Mucosa of descending colon (tissue), 3 donors: ENCODE results near the gene DSCAML1. TPM values are rescaled to one million over a fixed set of nuclear protein-coding genes. Genes with fewer than 3 reads are reported as not detected.

Experiments used
- ATAC-seq: fragments of 200-7000 bp; cut with Tn5 transposase; one replicate; pipeline ENCODE4 v1.9.1; 2020; ENCODE audit warnings: mild to moderate bottlenecking, moderate library complexity
- DNase-seq, 3 donors: peaks; one replicate each; pipeline ENCODE4 v3.0.0-alpha.2; 2020
- H3K36me3 ChIP-seq: fragments of 200-600 bp; one replicate; pipeline ENCODE4 v1.8.0; 2021; ENCODE audit warnings: low read depth, mild to moderate bottlenecking
- H3K4me1 ChIP-seq: fragments of 200-600 bp; one replicate; pipeline ENCODE4 v1.8.0; 2021; ENCODE audit warnings: low read depth, mild to moderate bottlenecking
- H3K4me3 ChIP-seq: fragments of 200-600 bp; one replicate; pipeline ENCODE4 v1.8.0; 2021; ENCODE audit warnings: mild to moderate bottlenecking
- H3K9me3 ChIP-seq: fragments of 200-600 bp; one replicate; pipeline ENCODE4 v1.8.0; 2021; ENCODE audit warnings: mild to moderate bottlenecking
- intact Hi-C, 2 donors: fragments of 100-400 bp; cut with DNase I in 1 of 2; cut with micrococcal nuclease in 1 of 2; formaldehyde crosslinking; loops; one replicate each; pipeline versions ENCODE4 v1.11.0 to v1.11.1; 2022; cut with DNase I, micrococcal nuclease
- total RNA-seq, 3 donors: library from RNA; stranded (reverse); fragmentation: NEBNext Ultra II Directional in 2 of 3; extraction: Animal tissue kit (Norgen Biotek cat#: 25700) in 2 of 3; gene quantifications; one replicate each; pipeline versions ENCODE4 v1.2.1 to v1.2.4, GENCODE V29; 2021 to 2023
- TF ChIP-seq, protein P1 (sequence below): fragments of 200-600 bp; IDR thresholded peaks from one replicate; pipeline ENCODE4 v1.8.0; 2022; ENCODE audit warnings: antibody characterized with exemption, mild to moderate bottlenecking
- donor health status: DM: no; HTN: no; CAD: no; lungs with moderate emphysema.
- donor health status: DM: no; HTN: no; CAD: no.
- donor health status: DM: no; HTN: yes; CAD: no.

Gene DSCAML1
- total RNA-seq, 3 donors from 2014 or later = 5.0 to 5.5 (median 5.3) TPM

DNA sequence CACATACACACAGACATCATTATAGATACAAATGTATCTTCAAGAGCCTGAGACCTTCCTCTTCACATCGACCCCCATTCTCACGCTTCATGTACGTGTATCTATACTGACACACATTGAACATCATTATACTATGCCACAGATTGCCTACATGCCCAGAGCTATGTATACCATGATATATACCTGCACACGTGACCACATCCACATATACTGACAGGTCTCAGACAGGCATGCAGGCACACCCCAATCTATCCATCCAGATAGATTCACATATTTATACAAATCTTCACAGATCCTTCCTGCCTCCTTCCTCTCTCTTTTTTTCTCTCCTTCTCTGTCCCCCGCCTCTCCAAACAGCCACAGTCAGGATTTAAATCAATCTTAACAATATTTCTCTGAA, 329.2 kb downstream of the DSCAML1 start:
- Histone ChIP-seq H3K36me3 (no peaks in the 10 kb centered on the region), H3K9me3 (no peaks in the 10 kb centered on the region), H3K4me1 (no peaks in the 10 kb centered on the region), H3K4me3 (no peak overlapping the region)
- intact Hi-C loops = no loop called here
- DNase-seq (no peak), ATAC-seq (no peak)
- TF ChIP-seq, protein P1, sequence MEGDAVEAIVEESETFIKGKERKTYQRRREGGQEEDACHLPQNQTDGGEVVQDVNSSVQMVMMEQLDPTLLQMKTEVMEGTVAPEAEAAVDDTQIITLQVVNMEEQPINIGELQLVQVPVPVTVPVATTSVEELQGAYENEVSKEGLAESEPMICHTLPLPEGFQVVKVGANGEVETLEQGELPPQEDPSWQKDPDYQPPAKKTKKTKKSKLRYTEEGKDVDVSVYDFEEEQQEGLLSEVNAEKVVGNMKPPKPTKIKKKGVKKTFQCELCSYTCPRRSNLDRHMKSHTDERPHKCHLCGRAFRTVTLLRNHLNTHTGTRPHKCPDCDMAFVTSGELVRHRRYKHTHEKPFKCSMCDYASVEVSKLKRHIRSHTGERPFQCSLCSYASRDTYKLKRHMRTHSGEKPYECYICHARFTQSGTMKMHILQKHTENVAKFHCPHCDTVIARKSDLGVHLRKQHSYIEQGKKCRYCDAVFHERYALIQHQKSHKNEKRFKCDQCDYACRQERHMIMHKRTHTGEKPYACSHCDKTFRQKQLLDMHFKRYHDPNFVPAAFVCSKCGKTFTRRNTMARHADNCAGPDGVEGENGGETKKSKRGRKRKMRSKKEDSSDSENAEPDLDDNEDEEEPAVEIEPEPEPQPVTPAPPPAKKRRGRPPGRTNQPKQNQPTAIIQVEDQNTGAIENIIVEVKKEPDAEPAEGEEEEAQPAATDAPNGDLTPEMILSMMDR = no peak

DNA sequence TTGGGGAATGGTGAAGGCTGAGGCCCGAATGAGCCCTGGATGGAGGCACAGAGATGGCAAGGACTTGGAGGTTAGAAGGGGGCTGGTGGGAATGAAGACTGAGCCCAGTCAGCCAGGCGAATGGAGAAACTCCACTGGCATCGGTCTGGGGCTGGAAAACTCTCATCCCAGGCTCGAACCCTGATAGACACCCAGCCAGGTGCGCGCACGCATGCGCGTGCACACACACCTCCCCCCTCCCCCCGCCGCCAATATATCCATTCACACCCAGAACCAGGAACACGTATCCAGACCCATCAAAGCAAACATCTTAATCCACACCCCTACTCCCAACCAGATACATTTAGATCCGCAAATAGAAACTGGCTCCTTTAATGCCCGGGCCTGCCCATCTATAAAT, 330.1 kb downstream of the DSCAML1 start:
- Histone ChIP-seq H3K36me3 (no peaks in the 10 kb centered on the region), H3K4me1 (no peaks in the 10 kb centered on the region), H3K9me3 (no peaks in the 10 kb centered on the region), H3K4me3 (no peak overlapping the region)
- TF ChIP-seq, protein P1 = no peak
- ATAC-seq (no peak), DNase-seq (no peak)
- intact Hi-C loops = no loop called here

DNA sequence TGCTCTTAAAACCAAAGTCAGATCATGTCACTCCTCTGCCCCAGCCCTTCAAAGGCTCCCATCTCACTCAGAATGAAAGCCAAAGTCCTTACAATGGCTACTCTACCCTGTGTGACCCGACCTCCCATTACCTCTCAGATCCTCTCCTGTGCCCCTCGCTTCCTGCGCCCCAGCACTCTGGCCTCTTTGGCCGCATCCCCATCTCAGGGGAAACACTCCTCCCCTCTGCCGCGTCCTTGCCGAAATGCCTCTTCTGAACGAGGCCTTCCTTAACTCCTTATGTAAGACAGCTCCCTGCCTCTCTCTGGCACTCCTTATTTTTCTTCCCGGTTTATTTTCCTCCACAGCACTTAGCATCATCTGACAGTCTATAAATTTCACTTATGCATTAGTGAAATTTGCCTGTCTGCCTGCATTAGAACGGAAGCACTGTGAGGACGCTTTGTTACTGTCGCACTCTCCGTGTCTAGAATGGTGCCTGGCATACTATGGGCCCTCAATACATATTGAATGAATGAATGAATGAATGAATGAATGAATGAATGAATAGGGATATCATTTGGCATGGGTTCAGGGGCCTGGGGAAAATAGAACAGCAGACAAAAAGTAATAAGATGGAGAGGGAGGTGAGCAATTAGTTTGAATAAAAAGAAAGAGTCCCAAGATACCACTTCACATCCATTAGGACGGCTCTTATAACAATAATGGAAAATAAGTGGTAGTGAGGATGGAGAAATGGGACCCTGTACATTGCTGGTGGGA, 331.6 kb downstream of the DSCAML1 start:
- no peak for ATAC-seq
- no peaks in the 10 kb centered on the region for H3K36me3 ChIP-seq

DNA sequence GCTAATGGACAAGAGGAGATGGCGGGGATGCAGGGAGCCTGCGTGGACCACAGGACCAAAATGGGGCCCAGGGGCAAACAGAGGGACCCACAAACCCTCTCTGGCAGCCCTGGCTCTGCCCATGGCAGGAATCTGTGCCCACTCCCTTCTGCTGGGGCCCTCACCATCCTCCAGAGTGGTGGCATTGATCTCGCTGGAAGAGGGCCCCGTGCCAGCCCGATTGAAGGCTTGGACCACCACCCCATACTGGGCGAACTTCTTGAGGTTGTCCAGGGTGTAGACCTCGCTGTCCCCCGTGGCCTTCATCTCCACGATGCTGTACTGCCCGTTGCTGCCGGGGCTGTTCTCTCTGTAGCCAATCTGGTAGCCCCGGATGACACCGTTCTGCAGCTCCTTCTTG, 332.2 kb downstream of the DSCAML1 start:
- Histone ChIP-seq H3K4me1 (no peaks in the 10 kb centered on the region), H3K36me3 (no peaks in the 10 kb centered on the region), H3K9me3 (no peaks in the 10 kb centered on the region), H3K4me3 (no peak overlapping the region)
- TF ChIP-seq, protein P1 = no peak
- DNase-seq (no peak), ATAC-seq (no peak)
- intact Hi-C loops = no loop called here

More for the DNA sequence above, 331.6 kb downstream of the DSCAML1 start:
- Histone ChIP-seq H3K4me3 (no peak overlapping the region), H3K9me3 (no peaks in the 10 kb centered on the region), H3K4me1 (no peaks in the 10 kb centered on the region)
- intact Hi-C loops = no loop called here
- TF ChIP-seq, protein P1 = no peak
- DNase-seq = no peak

DNA sequence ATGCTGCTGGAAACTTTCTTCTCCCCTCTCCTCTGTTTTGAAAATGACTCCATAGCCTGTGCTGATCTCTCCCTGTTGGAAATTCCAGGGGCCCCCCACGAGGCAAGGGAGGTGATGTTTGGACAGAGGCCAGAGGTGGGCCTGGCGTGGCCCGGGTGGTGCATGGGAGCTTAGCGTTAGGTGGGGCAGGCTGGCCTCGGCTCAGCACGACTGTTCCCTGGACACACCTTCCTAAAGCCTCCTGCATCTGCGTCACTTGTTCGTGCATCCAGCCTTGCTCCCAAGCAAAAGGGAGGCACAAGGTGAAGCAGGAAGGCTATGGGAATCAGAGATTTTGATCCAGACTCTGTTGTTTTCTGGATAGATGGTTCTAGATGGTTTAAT, 334.2 kb downstream of the DSCAML1 start:
- H3K4me1 ChIP-seq = no peaks in the 10 kb centered on the region
- H3K4me3 ChIP-seq = no peak overlapping the region
- TF ChIP-seq, protein P1 = no peak
- H3K36me3 ChIP-seq = no peaks in the 10 kb centered on the region
- H3K9me3 ChIP-seq = no peaks in the 10 kb centered on the region
- no peak for ATAC-seq
- no peak for DNase-seq
- intact Hi-C loops = no loop called here
